Mucosa of rectum (tissue), 2 donors: ENCODE results near the gene TVP23C.
A peak's percentile ranks its signal among the peaks of the same experiment; 100 is the strongest.
"Not testable (repeated sequence)": the region's sequence is repeated elsewhere in the genome, so short reads cannot be mapped to it uniquely, and the experiment has no call there.

Experiments used
- H3K27ac ChIP-seq, 2 donors: one replicate each; pipeline ENCODE4 v1.7.0; 2013; ENCODE audit warnings: inconsistent platforms in 2 of 2, low read depth in 2 of 2, low read length in 2 of 2
- H3K27me3 ChIP-seq, 2 donors: one replicate each; pipeline ENCODE4 v1.7.0; 2013; ENCODE audit warnings: low read length in 2 of 2; ENCODE audit not compliant: control insufficient read depth in 2 of 2, insufficient read depth in 2 of 2
- H3K36me3 ChIP-seq, 2 donors: one replicate each; pipeline ENCODE4 v1.7.0; 2013; ENCODE audit warnings: low read length in 2 of 2; ENCODE audit not compliant: control insufficient read depth in 2 of 2, insufficient read depth in 2 of 2
- H3K4me1 ChIP-seq, 2 donors: one replicate each; pipeline ENCODE4 v1.7.0; 2013; ENCODE audit warnings: low read length in 2 of 2, mild to moderate bottlenecking in 1 of 2; ENCODE audit not compliant: control insufficient read depth in 2 of 2, insufficient read depth in 2 of 2
- H3K4me3 ChIP-seq, 2 donors: one replicate each; pipeline ENCODE4 v1.7.0; 2013; ENCODE audit warnings: low read length in 2 of 2
- H3K9ac ChIP-seq, 2 donors: one replicate each; pipeline ENCODE4 v1.7.0; 2013; ENCODE audit warnings: low read length in 2 of 2, low read depth in 1 of 2, mild to moderate bottlenecking in 1 of 2
- H3K9me3 ChIP-seq, 2 donors: one replicate each; pipeline ENCODE4 v1.7.0; 2013; ENCODE audit warnings: low read length in 2 of 2; ENCODE audit not compliant: control insufficient read depth in 2 of 2
- donor health status: healthy.
- donor health status: Normal muscosa, but diverticular disease.

The TVP23C gene

GRCh38 chr17:15526292-15527218 is 36.7 kb downstream of the TVP23C start:
- not testable (repeated sequence) for H3K9me3 ChIP-seq, H3K27ac ChIP-seq, H3K4me3 ChIP-seq, H3K36me3 ChIP-seq, H3K9ac ChIP-seq, H3K4me1 ChIP-seq, H3K27me3 ChIP-seq

- not testable (repeated sequence) for H3K27ac ChIP-seq, H3K36me3 ChIP-seq, H3K9ac ChIP-seq
Measured at GRCh38 chr17:15524990-15525985, 38.0 kb downstream of the TVP23C start.

GRCh38 chr17:15516150-15516549 is 47.1 kb downstream of the TVP23C start:
- Histone ChIP-seq H3K36me3 (peaks cover 4 to 10% of the 10 kb centered on the region in 2 donors), H3K9me3 (no peaks in the 10 kb centered on the region), H3K4me3 (no peak overlapping the region), H3K4me1 (peaks cover 3 to 15% of the 10 kb centered on the region in 2 donors), H3K27ac (no peak overlapping the region), H3K27me3 (no peaks in the 10 kb centered on the region), H3K9ac (no peak overlapping the region)

More at GRCh38 chr17:15524990-15525985, 38.0 kb downstream of the TVP23C start:
- not testable (repeated sequence) for H3K4me3 ChIP-seq, H3K4me1 ChIP-seq, H3K27me3 ChIP-seq, H3K9me3 ChIP-seq

GRCh38 chr17:15514469-15514868 is 48.8 kb downstream of the TVP23C start:
- Histone ChIP-seq H3K36me3 (peaks cover 4 to 10% of the 10 kb centered on the region in 2 donors), H3K27ac (no peak overlapping the region), H3K4me1 (peaks cover 3 to 15% of the 10 kb centered on the region in 2 donors), H3K9ac (no peak overlapping the region), H3K4me3 (no peak overlapping the region), H3K27me3 (no peaks in the 10 kb centered on the region), H3K9me3 (no peaks in the 10 kb centered on the region)

- H3K9ac ChIP-seq: no peak overlapping the region
- H3K36me3 ChIP-seq: peaks cover 4 to 10% of the 10 kb centered on the region in 2 donors
- H3K27ac ChIP-seq: peak overlapping the region in 1 of 2 donors; percentile 18
Measured at GRCh38 chr17:15513856-15514459, 49.3 kb downstream of the TVP23C start.

GRCh38 chr17:15513058-15513791 is 50.1 kb downstream of the TVP23C start:
- H3K36me3 ChIP-seq: peaks cover 4 to 12% of the 10 kb centered on the region in 2 donors
- no peak overlapping the region for H3K9ac ChIP-seq
- peaks cover 3 to 15% of the 10 kb centered on the region in 2 donors for H3K4me1 ChIP-seq
- H3K27me3 ChIP-seq: no peaks in the 10 kb centered on the region
- no peaks in the 10 kb centered on the region for H3K9me3 ChIP-seq
- H3K4me3 ChIP-seq: no peak overlapping the region
- peak overlapping the region; percentile 18 to 24 for H3K27ac ChIP-seq

More at GRCh38 chr17:15513856-15514459, 49.3 kb downstream of the TVP23C start:
- Histone ChIP-seq H3K4me3 (peak overlapping the region in 1 of 2 donors; percentile 24), H3K27me3 (no peaks in the 10 kb centered on the region), H3K9me3 (no peaks in the 10 kb centered on the region), H3K4me1 (peaks cover 3 to 15% of the 10 kb centered on the region in 2 donors)

GRCh38 chr17:15512071-15512709 is 51.1 kb downstream of the TVP23C start:
- Histone ChIP-seq H3K4me3 (no peak overlapping the region), H3K9me3 (no peaks in the 10 kb centered on the region), H3K9ac (no peak overlapping the region), H3K27me3 (no peaks in the 10 kb centered on the region), H3K4me1 (peaks cover 3 to 15% of the 10 kb centered on the region in 2 donors), H3K36me3 (peaks cover 4 to 9% of the 10 kb centered on the region in 2 donors), H3K27ac (peak overlapping the region in 1 of 2 donors; percentile 18)

- Histone ChIP-seq H3K4me1 (peaks cover 3 to 15% of the 10 kb centered on the region in 2 donors), H3K27ac (no peak overlapping the region)
Measured at GRCh38 chr17:15511142-15511541, 52.1 kb downstream of the TVP23C start.

GRCh38 chr17:15510361-15510760 is 52.9 kb downstream of the TVP23C start:
- H3K9me3 ChIP-seq: no peaks in the 10 kb centered on the region
- peaks cover 0 to 7% of the 10 kb centered on the region in 2 donors for H3K36me3 ChIP-seq
- no peak overlapping the region for H3K27ac ChIP-seq
- no peak overlapping the region for H3K4me3 ChIP-seq
- peaks cover 3 to 15% of the 10 kb centered on the region in 2 donors for H3K4me1 ChIP-seq
- H3K27me3 ChIP-seq: no peaks in the 10 kb centered on the region
- no peak overlapping the region for H3K9ac ChIP-seq

More at GRCh38 chr17:15511142-15511541, 52.1 kb downstream of the TVP23C start:
- Histone ChIP-seq H3K36me3 (peaks cover 4 to 13% of the 10 kb centered on the region in 2 donors), H3K27me3 (no peaks in the 10 kb centered on the region), H3K9ac (no peak overlapping the region), H3K9me3 (no peaks in the 10 kb centered on the region), H3K4me3 (no peak overlapping the region)
